Gastroesophageal sphincter (tissue), 4 donors: ENCODE results near the gene UBA1. TPM values are rescaled to one million over a fixed set of nuclear protein-coding genes. Genes with fewer than 3 reads are reported as not detected.

Experiments used
- ATAC-seq: fragments of 150-250 bp; one replicate; pipeline ENCODE4 v1.9.1; 2016; ENCODE audit warnings: mild to moderate bottlenecking, moderate library complexity
- H3K27ac ChIP-seq, 4 donors: fragments of 200-600 bp; sonication (generic) in 3 of 4; 1 replicate in 3 of 4; 2 replicates in 1 of 4; pipeline ENCODE4 v1.5.1; 2016 to 2019
- H3K27me3 ChIP-seq: fragments of 200-600 bp; sonication (generic); one replicate; pipeline ENCODE4 v1.5.1; 2019
- H3K36me3 ChIP-seq, 2 donors: fragments of 200-600 bp; sonication (generic); one replicate each; pipeline ENCODE4 v1.5.1; 2019; ENCODE audit warnings: control low read depth in 1 of 2
- H3K4me1 ChIP-seq, 3 donors: fragments of 200-600 bp; sonication (generic); 1 replicate in 2 of 3; 2 replicates in 1 of 3; pipeline ENCODE4 v1.5.1; 2016 to 2019; ENCODE audit warnings: control low read depth in 2 of 3
- H3K4me3 ChIP-seq, 2 donors: fragments of 200-600 bp; sonication (generic); one replicate each; pipeline ENCODE4 v1.5.1; 2019; ENCODE audit warnings: mild to moderate bottlenecking in 1 of 2, moderate library complexity in 1 of 2
- H3K9me3 ChIP-seq, 3 donors: fragments of 200-600 bp; sonication (generic); one replicate each; pipeline ENCODE4 v1.5.1; 2017 to 2019; ENCODE audit warnings: control low read depth in 2 of 3
- CTCF ChIP-seq, 4 experiments: fragments of 200-600 bp in 2 of 4; fragments of 450-650 bp in 2 of 4; sonication (generic) in 1 of 4; IDR thresholded peaks; one replicate each; pipeline ENCODE4 v1.5.1; 2017 to 2019; ENCODE audit warnings: antibody characterized with exemption in 4 of 4, mild to moderate bottlenecking in 2 of 4, moderate library complexity in 2 of 4
- EP300 ChIP-seq: sonication (generic); formaldehyde crosslinking; IDR thresholded peaks from one replicate; pipeline ENCODE4 v1.6.1; 2017; ENCODE audit warnings: antibody characterized with exemption, mild to moderate bottlenecking
- POLR2A ChIP-seq, 2 donors: fragments of 450-650 bp; IDR thresholded peaks; one replicate each; pipeline ENCODE4 v1.6.1; 2017; ENCODE audit warnings: antibody characterized with exemption in 2 of 2, mild to moderate bottlenecking in 2 of 2, moderate library complexity in 1 of 2
- POLR2AphosphoS5 ChIP-seq: sonication (generic); formaldehyde crosslinking; IDR thresholded peaks from one replicate; pipeline ENCODE4 v1.6.1; 2017; ENCODE audit warnings: antibody characterized with exemption
- WGBS, 2 donors: methylation state at CpG; one replicate each; pipeline ENCODE4 v1.1.5; 2018; ENCODE audit warnings: low coverage in 1 of 2; 5-methylcytosine and 5-hydroxymethylcytosine counted together
- total RNA-seq, 4 donors: library from RNA; depleted of rRNA; stranded (reverse); fragments of >200 nt; gene quantifications; one replicate each; pipeline ENCODE4 v1.1.0, GENCODE V29; 2016

Gene UBA1
- total RNA-seq, 4 donors from 2014 or later: 108 to 211 (median 123) TPM

GRCh38 chrX:47176101-47176740, 17.4 kb upstream of the UBA1 start:
- no peaks in the 10 kb centered on the region for H3K9me3 ChIP-seq
- no peak for ATAC-seq
- H3K4me3 ChIP-seq: no peak overlapping the region
- no peak overlapping the region for H3K27ac ChIP-seq
- H3K27me3 ChIP-seq: no peaks in the 10 kb centered on the region
- WGBS, 2 donors: 82 to 92% methylated on average over 5 to 18 of the region's 23 CpGs
- peaks cover 0 to 100% of the 10 kb centered on the region in 2 donors for H3K36me3 ChIP-seq
- TF ChIP-seq POLR2A (IDR thresholded peaks at IDR 0.05) (no peak), EP300 (no peak), POLR2AphosphoS5 (no peak), CTCF (IDR thresholded peaks at IDR 0.05) (no peak)
- H3K4me1 ChIP-seq: peaks cover 0 to 18% (median 0%) of the 10 kb centered on the region in 3 donors

DNA sequence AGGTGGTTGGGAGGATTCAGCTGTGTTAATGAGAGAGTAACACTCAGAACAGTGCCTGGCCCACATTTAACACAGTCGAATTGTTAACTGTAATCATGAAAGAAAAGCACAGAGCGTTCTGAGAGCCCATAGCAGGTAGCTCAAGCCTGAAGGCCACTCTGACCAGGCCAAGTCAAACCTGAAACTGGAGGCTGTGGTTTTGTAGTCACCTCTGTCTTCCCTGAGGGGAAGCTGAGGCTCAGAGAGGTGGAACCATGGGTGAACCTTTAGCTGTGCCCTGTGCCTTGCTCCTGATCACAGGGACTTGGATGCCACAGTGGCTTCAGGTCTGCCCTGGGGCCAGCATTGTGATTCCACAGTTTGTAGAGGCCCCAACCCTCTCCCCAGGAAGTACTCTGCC, 16.6 kb upstream of the UBA1 start:
- H3K36me3 ChIP-seq: peaks cover 0 to 100% of the 10 kb centered on the region in 2 donors
- H3K9me3 ChIP-seq: no peaks in the 10 kb centered on the region
- 60% methylated on average over 2 of the region's 2 CpGs; no CpG with 5 or more reads in 1 of the 2 donors for WGBS, 2 donors
- H3K27me3 ChIP-seq: no peaks in the 10 kb centered on the region
- no peak for TF ChIP-seq CTCF (IDR thresholded peaks at IDR 0.05)
- TF ChIP-seq POLR2AphosphoS5: no peak
- TF ChIP-seq EP300: no peak
- no peak for TF ChIP-seq POLR2A (IDR thresholded peaks at IDR 0.05)
- no peak overlapping the region for H3K4me3 ChIP-seq
- no peak overlapping the region for H3K27ac ChIP-seq
- peaks cover 0 to 18% (median 0%) of the 10 kb centered on the region in 3 donors for H3K4me1 ChIP-seq
- no peak for ATAC-seq

- Histone ChIP-seq H3K9me3 (no peaks in the 10 kb centered on the region), H3K4me3 (no peak overlapping the region), H3K27me3 (no peaks in the 10 kb centered on the region), H3K27ac (peak overlapping the region in 3 of 4 donors; percentile 56 to 59 (median 57)), H3K4me1 (peaks cover 0 to 18% (median 0%) of the 10 kb centered on the region in 3 donors), H3K36me3 (peaks cover 0 to 100% of the 10 kb centered on the region in 2 donors)
- no peak for ATAC-seq
- TF ChIP-seq CTCF (IDR thresholded peaks at IDR 0.05) (no peak), POLR2AphosphoS5 (no peak), POLR2A (IDR thresholded peaks at IDR 0.05) (no peak), EP300 (no peak)
- WGBS, 2 donors: 90% methylated on average over 2 of the region's 5 CpGs; no CpG with 5 or more reads in 1 of the 2 donors
Observed at GRCh38 chrX:47178337-47178736, 15.3 kb upstream of the UBA1 start.

GRCh38 chrX:47179221-47179927, 14.3 kb upstream of the UBA1 start:
- no CpG with 5 or more reads among the region's 14 CpGs for whole genome bisulfite sequencing, 2 donors
- peak; percentile 74 for ATAC-seq

More at GRCh38 chrX:47179221-47179927, 14.3 kb upstream of the UBA1 start:
- Histone ChIP-seq H3K4me3 (no peak overlapping the region), H3K27me3 (no peaks in the 10 kb centered on the region), H3K4me1 (peaks cover 0 to 18% (median 0%) of the 10 kb centered on the region in 3 donors), H3K27ac (peak overlapping the region in 3 of 4 donors; percentile 56 to 59 (median 57)), H3K9me3 (no peaks in the 10 kb centered on the region), H3K36me3 (peaks cover 0 to 100% of the 10 kb centered on the region in 2 donors)
- TF ChIP-seq POLR2AphosphoS5: no peak
- TF ChIP-seq POLR2A (IDR thresholded peaks at IDR 0.05): no peak
- TF ChIP-seq EP300: no peak
- no peak for TF ChIP-seq CTCF (IDR thresholded peaks at IDR 0.05)
